ENCODE data around the gene DENND4B. TPM values are rescaled to one million over a fixed set of nuclear protein-coding genes. Genes with fewer than 3 reads are reported as not detected.
"Not testable (repeated sequence)": the region's sequence is repeated elsewhere in the genome, so short reads cannot be mapped to it uniquely, and the experiment has no call there.

Gene DENND4B
- total and polyA plus RNA-seq, 12 donors, result 8.9 to 110 (median 36.7) TPM

DNA sequence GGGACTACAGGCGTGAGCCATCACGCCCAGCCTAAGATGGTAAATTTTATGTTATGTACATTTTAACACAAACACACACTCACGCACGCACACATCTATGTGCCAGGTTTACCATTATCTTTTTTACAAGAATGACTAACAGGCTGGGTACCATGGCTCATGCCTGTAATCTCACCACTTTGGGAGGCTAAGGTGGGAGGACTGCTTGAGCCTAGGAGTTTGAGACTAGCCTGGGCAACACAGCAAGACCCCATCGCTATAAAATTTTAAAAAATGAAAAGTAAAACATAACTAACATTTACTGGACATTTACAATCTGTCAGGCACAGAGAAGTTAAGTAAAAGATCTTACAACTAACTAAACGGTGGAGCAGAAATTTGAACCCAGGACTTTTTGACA, 38.4 kb downstream of the DENND4B start:
- WGBS, 4 donors, result 90 to 96% (median 93%) methylated on average over 6 of the region's 6 CpGs
- H3K27me3 ChIP-seq, result no peaks in the 10 kb centered on the region
- intact Hi-C loops (cut with DNase I), result no loop called here
- TF ChIP-seq, protein P1, sequence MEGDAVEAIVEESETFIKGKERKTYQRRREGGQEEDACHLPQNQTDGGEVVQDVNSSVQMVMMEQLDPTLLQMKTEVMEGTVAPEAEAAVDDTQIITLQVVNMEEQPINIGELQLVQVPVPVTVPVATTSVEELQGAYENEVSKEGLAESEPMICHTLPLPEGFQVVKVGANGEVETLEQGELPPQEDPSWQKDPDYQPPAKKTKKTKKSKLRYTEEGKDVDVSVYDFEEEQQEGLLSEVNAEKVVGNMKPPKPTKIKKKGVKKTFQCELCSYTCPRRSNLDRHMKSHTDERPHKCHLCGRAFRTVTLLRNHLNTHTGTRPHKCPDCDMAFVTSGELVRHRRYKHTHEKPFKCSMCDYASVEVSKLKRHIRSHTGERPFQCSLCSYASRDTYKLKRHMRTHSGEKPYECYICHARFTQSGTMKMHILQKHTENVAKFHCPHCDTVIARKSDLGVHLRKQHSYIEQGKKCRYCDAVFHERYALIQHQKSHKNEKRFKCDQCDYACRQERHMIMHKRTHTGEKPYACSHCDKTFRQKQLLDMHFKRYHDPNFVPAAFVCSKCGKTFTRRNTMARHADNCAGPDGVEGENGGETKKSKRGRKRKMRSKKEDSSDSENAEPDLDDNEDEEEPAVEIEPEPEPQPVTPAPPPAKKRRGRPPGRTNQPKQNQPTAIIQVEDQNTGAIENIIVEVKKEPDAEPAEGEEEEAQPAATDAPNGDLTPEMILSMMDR (IDR thresholded peaks at IDR 0.05), result no peak
- no peak for TF ChIP-seq POLR2A (IDR thresholded peaks at IDR 0.05)
- no peak for DNase-seq
- H3K27ac ChIP-seq, result no peak overlapping the region
- H3K36me3 ChIP-seq (replicated peaks in 1 of 2), result no peaks in the 10 kb centered on the region
- H3K9me3 ChIP-seq (replicated peaks in 1 of 3), result no peaks in the 10 kb centered on the region
- no peak overlapping the region for H3K4me3 ChIP-seq
- H3K4me1 ChIP-seq (replicated peaks in 1 of 2), result peaks cover 0 to 11% of the 10 kb centered on the region in 2 donors

DNA sequence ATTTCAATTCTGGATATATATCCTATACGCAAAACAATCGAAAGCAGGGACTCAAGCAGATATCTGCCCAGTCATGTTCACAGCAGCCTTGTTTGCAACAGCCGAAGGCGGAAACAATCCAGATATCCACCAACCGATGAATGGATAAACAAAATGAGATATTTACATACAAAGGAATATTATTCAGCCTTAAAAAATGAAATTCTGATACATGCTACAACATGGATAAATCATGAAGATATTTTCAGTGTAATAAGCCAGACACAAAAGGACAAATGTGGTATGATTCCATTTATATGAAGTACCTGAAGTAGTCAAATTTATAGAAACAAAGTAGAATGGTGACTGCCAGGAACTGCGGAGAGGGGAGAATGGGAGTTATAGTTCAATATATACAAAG, 39.4 kb downstream of the DENND4B start:
- Histone ChIP-seq H3K36me3 (replicated peaks in 1 of 2) (no peaks in the 10 kb centered on the region), H3K9me3 (replicated peaks in 1 of 3) (no peaks in the 10 kb centered on the region), H3K4me1 (replicated peaks in 1 of 2) (peaks cover 0 to 11% of the 10 kb centered on the region in 2 donors), H3K4me3 (no peak overlapping the region), H3K27me3 (no peaks in the 10 kb centered on the region), H3K27ac (no peak overlapping the region)
- no peak for TF ChIP-seq POLR2A (IDR thresholded peaks at IDR 0.05)
- TF ChIP-seq, protein P1 (IDR thresholded peaks at IDR 0.05), result no peak
- WGBS, 4 donors, result 89 to 93% (median 90%) methylated on average over 6 of the region's 6 CpGs
- intact Hi-C loops (cut with DNase I), result no loop called here
- DNase-seq, result no peak

DNA sequence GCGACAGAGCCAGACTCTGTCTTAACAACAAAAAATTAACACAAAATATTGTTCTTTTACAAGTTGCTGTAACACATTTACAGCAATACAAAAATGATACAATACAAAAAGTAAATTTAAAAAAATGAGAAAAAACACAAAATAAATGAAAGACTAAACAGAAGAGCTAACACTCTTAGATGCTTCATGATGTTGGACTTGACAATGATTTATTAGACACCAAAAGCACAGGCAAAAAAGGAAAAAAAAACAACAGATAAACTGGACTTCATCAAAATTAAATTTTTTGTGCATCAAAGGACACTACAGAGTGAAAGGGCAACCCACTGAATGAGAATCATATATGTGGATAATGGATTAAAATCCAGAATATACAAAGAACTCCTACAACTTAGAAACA, 40.1 kb downstream of the DENND4B start:
- no peak overlapping the region for H3K4me3 ChIP-seq
- no peaks in the 10 kb centered on the region for H3K27me3 ChIP-seq
- H3K4me1 ChIP-seq (replicated peaks in 1 of 2), result peaks cover 0 to 11% of the 10 kb centered on the region in 2 donors
- H3K36me3 ChIP-seq (replicated peaks in 1 of 2), result no peaks in the 10 kb centered on the region
- intact Hi-C loops (cut with DNase I), result no loop called here
- WGBS, 4 donors, result 96 to 100% (median 98%) methylated on average over 1 of the region's 1 CpG
- H3K27ac ChIP-seq, result no peak overlapping the region
- H3K9me3 ChIP-seq (replicated peaks in 1 of 3), result no peaks in the 10 kb centered on the region
- no peak for DNase-seq
- TF ChIP-seq, protein P1 (IDR thresholded peaks at IDR 0.05), result no peak
- TF ChIP-seq POLR2A (IDR thresholded peaks at IDR 0.05), result no peak

DNA sequence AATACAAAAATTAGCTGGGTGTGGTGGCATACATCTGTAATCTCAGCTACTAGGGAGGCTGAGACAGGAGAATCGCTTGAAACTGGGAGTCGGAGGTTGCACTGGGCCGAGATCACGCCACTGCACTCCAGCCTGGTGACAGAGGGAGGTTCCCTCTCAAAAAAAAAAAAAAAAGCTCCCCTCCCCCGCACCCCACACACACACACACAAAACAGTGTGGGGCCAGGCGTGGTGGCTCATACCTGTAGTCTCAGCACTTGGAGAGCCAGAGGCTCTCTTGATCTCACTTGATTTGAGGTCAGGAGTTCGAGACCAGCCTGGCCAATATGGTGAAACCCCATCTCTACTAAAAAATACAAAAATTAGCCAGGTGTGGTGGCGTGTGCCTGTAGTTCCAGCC, 40.6 kb downstream of the DENND4B start:
- H3K9me3 ChIP-seq (replicated peaks in 1 of 3); intact Hi-C loops (cut with DNase I); H3K4me3 ChIP-seq; H3K27ac ChIP-seq; H3K4me1 ChIP-seq (replicated peaks in 1 of 2); H3K27me3 ChIP-seq; H3K36me3 ChIP-seq (replicated peaks in 1 of 2): not testable (repeated sequence)
- DNase-seq, result peak in 1 of 7 donors; percentile 5
- 92 to 98% (median 94%) methylated on average over 8 of the region's 8 CpGs for WGBS, 4 donors

DNA sequence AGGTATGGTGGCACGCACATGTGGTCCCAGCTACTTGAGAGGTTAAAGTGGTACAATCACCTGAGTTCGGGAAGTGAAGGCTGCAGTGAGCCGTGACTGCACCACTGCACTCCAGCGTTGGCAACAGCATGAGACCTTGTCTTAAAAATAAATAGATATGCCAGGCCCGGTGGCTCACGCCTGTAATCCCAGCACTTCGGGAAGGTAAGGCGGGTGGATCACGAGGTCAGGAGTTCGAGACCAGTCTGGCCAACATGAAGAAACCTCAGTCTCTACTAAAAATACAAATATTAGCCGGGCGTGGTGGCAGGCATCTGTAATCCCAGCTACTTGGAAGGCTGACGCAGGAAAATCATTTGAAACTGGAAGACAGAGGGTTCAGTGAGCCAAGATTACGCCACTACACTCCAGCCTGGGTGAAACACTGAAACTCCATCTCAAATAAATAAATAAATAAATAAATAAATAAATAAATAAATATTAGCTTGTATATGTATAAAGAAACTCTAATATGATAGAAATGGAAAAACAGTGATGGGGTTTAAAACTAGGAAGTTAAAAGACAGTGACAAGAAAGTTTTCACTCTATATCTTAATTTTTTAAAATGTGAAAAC, 42.6 kb downstream of the DENND4B start:
- H3K4me3 ChIP-seq, result no peak overlapping the region
- H3K9me3 ChIP-seq (replicated peaks in 1 of 3), result no peaks in the 10 kb centered on the region
- intact Hi-C loops (cut with DNase I), result no loop called here
- 76 to 83% (median 78%) methylated on average over 14 of the region's 14 CpGs for WGBS, 4 donors
- DNase-seq, result peak in 2 of 7 donors; percentile 11 to 12
- no peak for TF ChIP-seq POLR2A (IDR thresholded peaks at IDR 0.05)
- TF ChIP-seq, protein P1 (IDR thresholded peaks at IDR 0.05), result no peak
- H3K4me1 ChIP-seq (replicated peaks in 1 of 2), result peaks cover 0 to 4% of the 10 kb centered on the region in 2 donors
- H3K36me3 ChIP-seq (replicated peaks in 1 of 2), result no peaks in the 10 kb centered on the region
- peak overlapping the region in 1 of 5 donors; percentile 32 for H3K27ac ChIP-seq
- H3K27me3 ChIP-seq, result no peaks in the 10 kb centered on the region

Data from adrenal gland (tissue), 12 donors.